HCT116 (cell line): ENCODE data around the gene ACTL7B. TPM values are rescaled to one million over a fixed set of nuclear protein-coding genes. Genes with fewer than 3 reads are reported as not detected.
A peak's percentile ranks its signal among the peaks of the same experiment; 100 is the strongest.
"Not testable (repeated sequence)": the region's sequence is repeated elsewhere in the genome, so short reads cannot be mapped to it uniquely, and the experiment has no call there.

ENCODE experiments used
- ATAC-seq: fragments of 200-7000 bp; cut with Tn5 transposase; 2 replicates; pipeline ENCODE4 v1.9.1; 2020; ENCODE audit warnings: mild to moderate bottlenecking, moderate library complexity
- BruUV-seq: library from RNA; stranded (reverse); fragments of 400-500 nt; replicated peaks from 2 replicates; lab custom pipeline; 2021; lab: Mats Ljungman, UMichigan
- CTCF ChIA-PET: fragments of 300-600 bp; sonication (Branson Sonifier 250); formaldehyde crosslinking; loops from one replicate; lab custom pipeline; 2021; ENCODE audit warnings: antibody characterized with exemption; lab: Charles Lee
- POLR2A ChIA-PET: fragments of 300-600, 350-600 bp; sonication (Branson Sonifier 250); formaldehyde crosslinking; loops from one replicate; lab custom pipeline; 2021; ENCODE audit warnings: antibody characterized with exemption; lab: Charles Lee
- RAD21 ChIA-PET, 2 experiments: fragments of 300-600 bp; sonication (Branson Sonifier 250); formaldehyde crosslinking; loops; one replicate each; lab custom pipeline; 2023; ENCODE audit warnings: low total read pairs in 2 of 2; ENCODE audit not compliant: uncharacterized antibody in 2 of 2, unreplicated experiment in 2 of 2, low non-redundant PET in 1 of 2; lab: Charles Lee
- DNase-seq: peaks from one replicate; pipeline ENCODE4 v3.0.0-alpha.2; 2010; ENCODE audit warnings: low read depth, low spot score
- H2AFZ ChIP-seq: fragments of 200-600 bp; shearing (Covaris generic), sonication (generic); 2 replicates; pipeline ENCODE4 v1.6.1; 2017; ENCODE audit warnings: low read depth, mixed run types, mixed read lengths, antibody characterized with exemption, low read length; ENCODE audit not compliant: poor library complexity, severe bottlenecking
- H3K27ac ChIP-seq: 2 replicates; pipeline ENCODE4 v1.5.1; 2012; ENCODE audit warnings: low read depth, low read length
- H3K27me3 ChIP-seq: fragments of 200-600 bp; sonication (generic); 2 replicates; pipeline ENCODE4 v1.6.1; 2016; ENCODE audit warnings: mixed run types, low read length, mixed read lengths; ENCODE audit not compliant: insufficient read depth
- H3K36me3 ChIP-seq, 2 experiments: fragments of 200-500 bp in 1 of 2; fragments of 200-600 bp in 1 of 2; sonication (Bioruptor generic) in 1 of 2; sonication (generic) in 1 of 2; 2 replicates each; pipeline versions ENCODE4 v1.5.1 to v1.6.1; 2014 to 2016; ENCODE audit warnings: low read length in 2 of 2, inconsistent platforms in 1 of 2, mixed read lengths in 1 of 2, mixed run types in 1 of 2; ENCODE audit not compliant: insufficient read depth in 2 of 2, control insufficient read depth in 1 of 2
- H3K4me1 ChIP-seq, 2 experiments: fragments of 200-600 bp in 1 of 2; sonication (generic) in 1 of 2; 2 replicates each; pipeline versions ENCODE4 v1.5.1 to v1.6.1; 2012 to 2017; ENCODE audit warnings: low read length in 2 of 2, inconsistent platforms in 1 of 2, mild to moderate bottlenecking in 1 of 2, mixed read lengths in 1 of 2, mixed run types in 1 of 2, moderate library complexity in 1 of 2; ENCODE audit not compliant: insufficient read depth in 2 of 2, control insufficient read depth in 1 of 2
- H3K4me2 ChIP-seq: fragments of 200-600 bp; sonication (generic); 2 replicates; pipeline ENCODE4 v1.6.1; 2017; ENCODE audit warnings: mixed run types, low read length, mixed read lengths
- H3K4me3 ChIP-seq, 2 experiments: fragments of 200-600 bp in 1 of 2; sonication (generic) in 1 of 2; replicated peaks in 1 of 2; 2 replicates each; pipeline ENCODE4 v1.5.1; 2011 to 2016; ENCODE audit warnings: low read length in 2 of 2, control low read depth in 1 of 2, low read depth in 1 of 2, mild to moderate bottlenecking in 1 of 2, mixed read lengths in 1 of 2, mixed run types in 1 of 2
- H3K79me2 ChIP-seq: fragments of 200-600 bp; sonication (generic); 2 replicates; pipeline ENCODE4 v1.6.1; 2017; ENCODE audit warnings: mild to moderate bottlenecking, mixed run types, low read length, moderate library complexity, mixed read lengths; ENCODE audit not compliant: insufficient read depth
- H3K9ac ChIP-seq: fragments of 200-600 bp; sonication (generic); 2 replicates; pipeline ENCODE4 v1.6.1; 2016; ENCODE audit warnings: low read length, mixed read lengths
- H3K9me2 ChIP-seq: fragments of 200-600 bp; sonication (generic), shearing (Covaris generic); 2 replicates; pipeline ENCODE4 v1.6.1; 2017; ENCODE audit warnings: mixed run types, mild to moderate bottlenecking, moderate library complexity; ENCODE audit not compliant: insufficient read depth
- H3K9me3 ChIP-seq, 2 experiments: fragments of 200-500 bp in 1 of 2; fragments of 200-600 bp in 1 of 2; sonication (Bioruptor generic) in 1 of 2; sonication (generic) in 1 of 2; 2 replicates each; pipeline ENCODE4 v1.6.1; 2014 to 2017; ENCODE audit warnings: low read length in 2 of 2, mixed read lengths in 2 of 2, inconsistent platforms in 1 of 2, low read depth in 1 of 2, mild to moderate bottlenecking in 1 of 2, mixed run types in 1 of 2, moderate library complexity in 1 of 2; ENCODE audit not compliant: control insufficient read depth in 1 of 2, insufficient read depth in 1 of 2
- H4K20me1 ChIP-seq: fragments of 200-600 bp; sonication (generic), shearing (Covaris generic); 2 replicates; pipeline ENCODE4 v1.6.1; 2017; ENCODE audit warnings: mixed run types, mild to moderate bottlenecking, moderate library complexity; ENCODE audit not compliant: insufficient read depth
- CBX3 ChIP-seq: IDR thresholded peaks from 2 replicates; pipeline ENCODE4 v1.6.1; 2012; ENCODE audit warnings: low read depth
- ELF1 ChIP-seq: IDR thresholded peaks from 2 replicates; pipeline ENCODE4 v1.6.1; 2012; ENCODE audit warnings: low read depth, borderline replicate concordance
- EZH2 ChIP-seq: fragments of 200-600 bp; sonication (generic); IDR thresholded peaks from 2 replicates; pipeline ENCODE4 v1.6.1; 2017; ENCODE audit warnings: antibody characterized with exemption, mixed run types
- POLR2A ChIP-seq: IDR thresholded peaks from 2 replicates; pipeline ENCODE4 v1.7.0; 2011; ENCODE audit warnings: borderline replicate concordance; ENCODE audit not compliant: insufficient read depth, insufficient read length; ENCODE audit errors: extremely low read depth
- RAD21 ChIP-seq: IDR thresholded peaks from 2 replicates; pipeline ENCODE4 v1.6.1; 2012; ENCODE audit warnings: low read depth, mild to moderate bottlenecking
- SRF ChIP-seq: IDR thresholded peaks from 2 replicates; pipeline ENCODE4 v1.6.1; 2012; ENCODE audit warnings: low read depth
- YY1 ChIP-seq: IDR thresholded peaks from 2 replicates; pipeline ENCODE4 v1.6.1; 2011; ENCODE audit warnings: low read length, low read depth, moderate library complexity, mild to moderate bottlenecking; ENCODE audit not compliant: insufficient replicate concordance; ENCODE audit errors: extremely low read depth
- intact Hi-C: fragments of 100-400 bp; cut with micrococcal nuclease; formaldehyde crosslinking; loops from 2 replicates; pipeline ENCODE4 v1.10.0; 2022
- total RNA-seq: library from RNA; stranded (reverse); gene quantifications from one replicate; pipeline ENCODE4 v1.2.1, GENCODE V29; 2021; ENCODE audit not compliant: unreplicated experiment
- TF ChIP-seq, protein P1 (sequence below), 3 experiments: fragments of 200-600 bp in 1 of 3; sonication (generic) in 1 of 3; IDR thresholded peaks in 2 of 3; conservative IDR thresholded peaks in 1 of 3; 2 replicates each; pipeline ENCODE4 v1.5.1; 2012 to 2017; ENCODE audit warnings: low read depth in 2 of 3, low read length in 2 of 3, antibody characterized with exemption in 1 of 3, borderline replicate concordance in 1 of 3, control low read depth in 1 of 3, mild to moderate bottlenecking in 1 of 3, mixed read lengths in 1 of 3, mixed run types in 1 of 3, moderate library complexity in 1 of 3; ENCODE audit not compliant: insufficient read depth in 1 of 3
- TF ChIP-seq, protein P2 (sequence below): IDR thresholded peaks from 2 replicates; pipeline ENCODE4 v1.6.1; 2011; ENCODE audit warnings: mild to moderate bottlenecking, low read length, moderate library complexity; ENCODE audit not compliant: insufficient replicate concordance; ENCODE audit errors: extremely low read depth
- TF ChIP-seq, protein P3 (sequence below): IDR thresholded peaks from 2 replicates; pipeline ENCODE4 v1.6.1; 2012
- TF ChIP-seq, protein P4 (sequence below): IDR thresholded peaks from 2 replicates; pipeline ENCODE4 v1.6.1; 2012

Gene ACTL7B
- total RNA-seq, 1 experiment from 2014 or later: not detected

DNA sequence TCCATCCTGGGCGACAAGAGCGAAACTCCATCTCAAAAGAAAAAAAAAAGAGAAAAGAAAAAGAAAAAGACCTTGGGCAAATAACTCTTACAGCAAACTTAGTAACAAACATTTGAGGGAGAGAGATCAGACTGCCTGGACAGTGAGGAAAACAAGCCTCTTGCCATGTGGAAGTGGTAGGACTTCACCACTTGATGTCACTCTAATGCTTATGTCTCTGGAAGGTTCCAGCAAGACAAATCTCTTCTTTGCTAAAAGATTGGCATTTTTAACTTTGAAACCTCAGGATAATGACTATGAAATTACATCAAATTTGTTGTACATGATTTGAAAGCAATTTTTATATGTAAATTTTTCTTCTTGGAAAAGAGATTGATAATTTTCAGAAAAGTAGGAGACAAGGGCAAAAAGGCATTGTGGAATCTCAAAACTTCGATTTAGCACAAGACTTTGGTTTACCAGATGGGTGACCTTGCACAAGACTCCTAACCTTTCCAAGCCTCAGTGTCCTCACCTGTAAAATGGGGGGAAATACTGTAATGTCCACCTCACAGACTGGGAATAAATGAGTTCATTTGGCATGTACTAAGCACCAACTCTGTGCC, 5.4 kb downstream of the ACTL7B start:
- no peak for TF ChIP-seq POLR2A
- TF ChIP-seq, protein P1, sequence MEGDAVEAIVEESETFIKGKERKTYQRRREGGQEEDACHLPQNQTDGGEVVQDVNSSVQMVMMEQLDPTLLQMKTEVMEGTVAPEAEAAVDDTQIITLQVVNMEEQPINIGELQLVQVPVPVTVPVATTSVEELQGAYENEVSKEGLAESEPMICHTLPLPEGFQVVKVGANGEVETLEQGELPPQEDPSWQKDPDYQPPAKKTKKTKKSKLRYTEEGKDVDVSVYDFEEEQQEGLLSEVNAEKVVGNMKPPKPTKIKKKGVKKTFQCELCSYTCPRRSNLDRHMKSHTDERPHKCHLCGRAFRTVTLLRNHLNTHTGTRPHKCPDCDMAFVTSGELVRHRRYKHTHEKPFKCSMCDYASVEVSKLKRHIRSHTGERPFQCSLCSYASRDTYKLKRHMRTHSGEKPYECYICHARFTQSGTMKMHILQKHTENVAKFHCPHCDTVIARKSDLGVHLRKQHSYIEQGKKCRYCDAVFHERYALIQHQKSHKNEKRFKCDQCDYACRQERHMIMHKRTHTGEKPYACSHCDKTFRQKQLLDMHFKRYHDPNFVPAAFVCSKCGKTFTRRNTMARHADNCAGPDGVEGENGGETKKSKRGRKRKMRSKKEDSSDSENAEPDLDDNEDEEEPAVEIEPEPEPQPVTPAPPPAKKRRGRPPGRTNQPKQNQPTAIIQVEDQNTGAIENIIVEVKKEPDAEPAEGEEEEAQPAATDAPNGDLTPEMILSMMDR (IDR thresholded peaks at IDR 0.05 in 2 of 3, conservative IDR thresholded peaks at IDR 0.05 in 1 of 3; ENCODE audit: borderline replicate concordance in 1 of 3, insufficient read depth in 1 of 3, low read depth in 2 of 3, low read length in 2 of 3): peak; percentile 39 to 50 (median 44); a peak in 3 of 6 replicates
- no peak for TF ChIP-seq SRF
- TF ChIP-seq EZH2: no peak
- TF ChIP-seq, protein P2, sequence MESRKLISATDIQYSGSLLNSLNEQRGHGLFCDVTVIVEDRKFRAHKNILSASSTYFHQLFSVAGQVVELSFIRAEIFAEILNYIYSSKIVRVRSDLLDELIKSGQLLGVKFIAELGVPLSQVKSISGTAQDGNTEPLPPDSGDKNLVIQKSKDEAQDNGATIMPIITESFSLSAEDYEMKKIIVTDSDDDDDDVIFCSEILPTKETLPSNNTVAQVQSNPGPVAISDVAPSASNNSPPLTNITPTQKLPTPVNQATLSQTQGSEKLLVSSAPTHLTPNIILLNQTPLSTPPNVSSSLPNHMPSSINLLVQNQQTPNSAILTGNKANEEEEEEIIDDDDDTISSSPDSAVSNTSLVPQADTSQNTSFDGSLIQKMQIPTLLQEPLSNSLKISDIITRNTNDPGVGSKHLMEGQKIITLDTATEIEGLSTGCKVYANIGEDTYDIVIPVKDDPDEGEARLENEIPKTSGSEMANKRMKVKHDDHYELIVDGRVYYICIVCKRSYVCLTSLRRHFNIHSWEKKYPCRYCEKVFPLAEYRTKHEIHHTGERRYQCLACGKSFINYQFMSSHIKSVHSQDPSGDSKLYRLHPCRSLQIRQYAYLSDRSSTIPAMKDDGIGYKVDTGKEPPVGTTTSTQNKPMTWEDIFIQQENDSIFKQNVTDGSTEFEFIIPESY: no peak
- peak; percentile 77 for TF ChIP-seq RAD21
- no peak for TF ChIP-seq ELF1
- TF ChIP-seq, protein P3, sequence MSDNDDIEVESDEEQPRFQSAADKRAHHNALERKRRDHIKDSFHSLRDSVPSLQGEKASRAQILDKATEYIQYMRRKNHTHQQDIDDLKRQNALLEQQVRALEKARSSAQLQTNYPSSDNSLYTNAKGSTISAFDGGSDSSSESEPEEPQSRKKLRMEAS: no peak
- TF ChIP-seq, protein P4, sequence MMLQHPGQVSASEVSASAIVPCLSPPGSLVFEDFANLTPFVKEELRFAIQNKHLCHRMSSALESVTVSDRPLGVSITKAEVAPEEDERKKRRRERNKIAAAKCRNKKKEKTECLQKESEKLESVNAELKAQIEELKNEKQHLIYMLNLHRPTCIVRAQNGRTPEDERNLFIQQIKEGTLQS: no peak
- no peak for TF ChIP-seq CBX3
- no peak for TF ChIP-seq YY1
- H3K36me3 ChIP-seq: no peaks in the 10 kb centered on the region
- no peaks in the 10 kb centered on the region for H3K27me3 ChIP-seq
- no TSS peak for BruUV-seq
- H3K79me2 ChIP-seq: no peaks in the 10 kb centered on the region
- CTCF ChIA-PET: interaction anchor here (0.8 to 3.4 kb wide), 2 partner anchors 104 to 348 kb away, joined by 3 to 8 read pairs; no protein-coding TSS in a partner anchor
- peak; percentile 67 for ATAC-seq
- peak; percentile 10 for DNase-seq
- H2AFZ ChIP-seq: no peak overlapping the region
- RAD21 ChIA-PET: no interaction called here
- no peak overlapping the region for H3K4me3 ChIP-seq
- no peaks in the 10 kb centered on the region for H4K20me1 ChIP-seq
- H3K4me2 ChIP-seq: no peak overlapping the region
- no peak overlapping the region for H3K9ac ChIP-seq
- POLR2A ChIA-PET: no interaction called here
- H3K9me2 ChIP-seq: peaks cover 5% of the 10 kb centered on the region; the same call in 1 of the 2 replicates
- no peak overlapping the region for H3K27ac ChIP-seq
- no peaks in the 10 kb centered on the region for H3K4me1 ChIP-seq
- intact Hi-C loops: loop anchor here (1.0 to 10.0 kb wide), 3 partner anchors 102 to 552 kb away; partner anchors contain the start of gene EPB41L4B
- H3K9me3 ChIP-seq: no peaks in the 10 kb centered on the region

DNA sequence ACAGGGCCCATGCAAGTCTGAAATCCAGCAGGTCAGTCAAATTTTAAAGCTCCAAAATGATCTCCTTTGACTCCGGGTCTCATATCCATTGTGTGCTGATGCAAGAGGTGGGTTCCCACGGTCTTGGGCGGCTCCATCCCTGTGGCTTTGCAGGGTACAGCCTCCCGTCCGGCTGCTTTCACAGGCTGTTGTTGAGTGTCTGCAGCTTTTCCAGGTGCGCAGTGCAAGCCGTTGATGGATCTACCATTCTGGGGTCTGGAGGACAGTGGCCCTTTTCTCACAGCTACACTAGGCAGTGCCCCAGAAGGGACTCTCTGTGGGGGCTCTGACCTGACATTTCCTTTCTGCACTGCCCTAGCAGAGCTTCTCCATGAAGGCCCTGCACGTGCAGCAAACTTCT, 7.5 kb downstream of the ACTL7B start:
- intact Hi-C loops, H3K4me3 ChIP-seq, POLR2A ChIA-PET, H3K79me2 ChIP-seq, H3K27me3 ChIP-seq, H3K36me3 ChIP-seq, H3K4me2 ChIP-seq, DNase-seq, H4K20me1 ChIP-seq, ATAC-seq, H3K9me2 ChIP-seq, H3K9me3 ChIP-seq, RAD21 ChIA-PET, H3K9ac ChIP-seq, H3K27ac ChIP-seq, H2AFZ ChIP-seq, H3K4me1 ChIP-seq, BruUV-seq: not testable (repeated sequence)
- CTCF ChIA-PET: interaction anchor here (3.4 kb wide), 1 partner anchor 106 kb away, joined by 8 read pairs; no protein-coding TSS in a partner anchor
